HepG2 (cell line): ENCODE data around the gene ATRN. TPM values are rescaled to one million over a fixed set of nuclear protein-coding genes. Genes with fewer than 3 reads are reported as not detected.
A peak's percentile ranks its signal among the peaks of the same experiment; 100 is the strongest.

Experiments
- ATAC-seq: fragments of 200-7000 bp; cut with Tn5 transposase; 3 replicates; pipeline ENCODE4 v1.9.1; 2020; ENCODE audit warnings: mild to moderate bottlenecking, moderate library complexity
- BruUV-seq: library from RNA; stranded (reverse); fragments of 400-500 nt; replicated peaks from 2 replicates; lab custom pipeline; 2021; lab: Mats Ljungman, UMichigan
- CTCF ChIA-PET: fragments of 300-600 bp; formaldehyde crosslinking; extraction: SDS; loops from one replicate; lab custom pipeline; 2021; ENCODE audit warnings: low total read pairs, inconsistent platforms, low intra/inter-chr PET ratio; lab: Yijun Ruan, JAX
- POLR2A ChIA-PET: fragments of 350-600 bp; sonication (Branson Sonifier 250); formaldehyde crosslinking; loops from one replicate; lab custom pipeline; 2020; ENCODE audit warnings: antibody characterized with exemption, inconsistent platforms; lab: Yijun Ruan, JAX
- DNase-seq: peaks from one replicate; pipeline ENCODE4 v3.0.0-alpha.2; 2015; ENCODE audit warnings: low spot score
- FAIRE-seq: peaks from 3 replicates; lab custom pipeline; 2011; peaks lifted over from hg19 to GRCh38; lab: Jason Lieb, UNC
- H2AFZ ChIP-seq: one replicate; pipeline ENCODE4 v1.6.1; 2011; ENCODE audit warnings: low read length, inconsistent platforms
- H3K27ac ChIP-seq: fragments of 300-600 bp; 3 replicates; pipeline ENCODE4 v1.8.0; 2011; ENCODE audit warnings: mixed run types, mild to moderate bottlenecking, mixed read lengths, low read length, inconsistent platforms; ENCODE audit not compliant: insufficient read depth; ENCODE audit errors: extremely low read length
- H3K27me3 ChIP-seq, 2 experiments: fragments of 200-600 bp in 1 of 2; 2 replicates in 1 of 2; 3 replicates in 1 of 2; pipeline versions ENCODE4 v1.6.0 to v1.8.0; 2011; ENCODE audit warnings: low read length in 2 of 2, mild to moderate bottlenecking in 2 of 2, moderate library complexity in 2 of 2, inconsistent platforms in 1 of 2; ENCODE audit not compliant: insufficient read depth in 2 of 2, control insufficient read depth in 1 of 2
- H3K36me3 ChIP-seq, 2 experiments: fragments of 200-600 bp in 1 of 2; replicated peaks in 1 of 2; 2 replicates in 1 of 2; 3 replicates in 1 of 2; pipeline versions ENCODE4 v1.5.1 to v1.8.0; 2011; ENCODE audit warnings: low read length in 2 of 2, inconsistent platforms in 1 of 2; ENCODE audit not compliant: insufficient read depth in 2 of 2, control insufficient read depth in 1 of 2
- H3K4me1 ChIP-seq: 2 replicates; pipeline ENCODE4 v1.5.1; 2012; ENCODE audit warnings: low read length, inconsistent platforms; ENCODE audit not compliant: insufficient read depth
- H3K4me2 ChIP-seq: 2 replicates; pipeline ENCODE4 v1.6.0; 2011; ENCODE audit warnings: low read depth, low read length, inconsistent platforms
- H3K4me3 ChIP-seq, 3 experiments: fragments of 200-600 bp in 1 of 3; sonication (generic), shearing (Covaris generic) in 1 of 3; replicated peaks in 1 of 3; 2 replicates each; pipeline ENCODE4 v1.5.1; 2011 to 2016; ENCODE audit warnings: low read length in 3 of 3, inconsistent platforms in 2 of 3, low read depth in 2 of 3, mild to moderate bottlenecking in 2 of 3, control low read depth in 1 of 3, mixed read lengths in 1 of 3; ENCODE audit not compliant: insufficient read depth in 1 of 3
- H3K79me2 ChIP-seq: one replicate; pipeline ENCODE4 v1.6.1; 2011; ENCODE audit warnings: low read length, inconsistent platforms; ENCODE audit not compliant: insufficient read depth
- H3K9ac ChIP-seq: 2 replicates; pipeline ENCODE4 v1.6.0; 2011; ENCODE audit warnings: mild to moderate bottlenecking, low read depth, low read length, inconsistent platforms; ENCODE audit not compliant: insufficient read depth
- H3K9me3 ChIP-seq: 2 replicates; pipeline ENCODE4 v1.5.1; 2012; ENCODE audit warnings: mild to moderate bottlenecking, low read length
- H4K20me1 ChIP-seq: 2 replicates; pipeline ENCODE4 v1.6.0; 2011; ENCODE audit warnings: inconsistent platforms, mild to moderate bottlenecking, low read length, moderate library complexity; ENCODE audit not compliant: insufficient read depth
- HMGXB4 ChIP-seq, 2 experiments: sonication (generic) in 1 of 2; formaldehyde crosslinking in 1 of 2; IDR thresholded peaks; 2 replicates each; pipeline versions ENCODE4 v1.4.0 to v1.6.1; 2018 to 2020; ENCODE audit warnings: missing genetic modification reagents in 2 of 2, borderline replicate concordance in 1 of 2, low read depth in 1 of 2, mild to moderate bottlenecking in 1 of 2, missing biosample characterization in 1 of 2
- HNRNPK ChIP-seq: fragments of 200-400 bp; formaldehyde crosslinking; IDR thresholded peaks from 2 replicates; pipeline ENCODE4 v1.6.1; 2018; ENCODE audit warnings: low read length, low read depth, moderate library complexity, mild to moderate bottlenecking; ENCODE audit not compliant: poor library complexity, severe bottlenecking
- SMARCC2 ChIP-seq: fragments of 450-650 bp; IDR thresholded peaks from 2 replicates; pipeline ENCODE4 v1.6.1; 2017; ENCODE audit warnings: antibody characterized with exemption, mild to moderate bottlenecking
- SP4 ChIP-seq: sonication (generic); formaldehyde crosslinking; IDR thresholded peaks from 2 replicates; pipeline ENCODE4 v1.8.1; 2023; ENCODE audit warnings: mild to moderate bottlenecking, missing genetic modification reagents
- SRSF4 ChIP-seq: fragments of 200-400 bp; formaldehyde crosslinking; IDR thresholded peaks from one replicate; pipeline ENCODE4 v1.6.1; 2018; ENCODE audit warnings: mild to moderate bottlenecking, low read depth, low read length, moderate library complexity; ENCODE audit not compliant: poor library complexity, severe bottlenecking
- TBP ChIP-seq: sonication (generic); formaldehyde crosslinking; IDR thresholded peaks from 2 replicates; pipeline ENCODE4 v1.5.0; 2020; ENCODE audit warnings: missing genetic modification reagents
- TIGD3 ChIP-seq: sonication (generic); formaldehyde crosslinking; IDR thresholded peaks from 2 replicates; pipeline ENCODE4 v1.5.1; 2020; ENCODE audit warnings: mild to moderate bottlenecking, missing genetic modification reagents, borderline replicate concordance
- ZBTB1 ChIP-seq: sonication (generic); formaldehyde crosslinking; IDR thresholded peaks from 2 replicates; pipeline ENCODE4 v1.4.0; 2020; ENCODE audit warnings: missing genetic modification reagents, borderline replicate concordance
- ZFP37 ChIP-seq: sonication (generic); formaldehyde crosslinking; IDR thresholded peaks from 2 replicates; pipeline ENCODE4 v1.4.0; 2020; ENCODE audit warnings: missing genetic modification reagents, borderline replicate concordance
- ZNF30 ChIP-seq: sonication (generic); formaldehyde crosslinking; IDR thresholded peaks from 2 replicates; pipeline ENCODE4 v1.5.0; 2020; ENCODE audit warnings: mild to moderate bottlenecking, missing genetic modification reagents
- ZNF34 ChIP-seq: sonication (generic); formaldehyde crosslinking; IDR thresholded peaks from 2 replicates; pipeline ENCODE4 v1.4.0; 2020; ENCODE audit warnings: mild to moderate bottlenecking, missing genetic modification reagents, borderline replicate concordance
- WGBS: methylation state at CpG from one replicate; pipeline ENCODE4 v1.1.6; 2017; ENCODE audit warnings: low lambda C conversion rate; 5-methylcytosine and 5-hydroxymethylcytosine counted together
- in situ Hi-C: cut with HindIII; loops from 2 replicates; pipeline ENCODE4 v1.10.0; 2017; ENCODE audit warnings: low pct_unique_long_range_greater_than_20kb; ENCODE audit not compliant: extremely low pct_ligation_motif_present
- intact Hi-C: fragments of 100-400 bp; cut with micrococcal nuclease; formaldehyde crosslinking; loops from one replicate; pipeline ENCODE4 v1.10.0; 2022; ENCODE audit not compliant: unreplicated experiment
- polyA plus RNA-seq, 8 experiments: library from polyadenylated mRNA; depleted of rRNA in 3 of 8; stranded (reverse) in 7 of 8; unstranded in 1 of 8; fragments of >200 nt; fragmentation: Illumina TruSeq in 4 of 8; extraction: Trizol in 4 of 8; gene quantifications; 2 replicates each; pipeline versions ENCODE4 v1.2.1 to v1.2.3, GENCODE V29; 2011 to 2016; ENCODE audit warnings: low read depth in 4 of 8, missing spikeins in 1 of 8, mixed read lengths in 1 of 8; ENCODE audit not compliant: insufficient read depth in 1 of 8
- total RNA-seq, 5 experiments: library from RNA; depleted of rRNA; stranded (reverse); fragments of >200 nt; fragmentation: Illumina TruSeq; extraction: Trizol; gene quantifications; 2 replicates each; pipeline ENCODE4 v1.2.3, GENCODE V29; 2016; ENCODE audit warnings: low read depth in 1 of 5
- TF ChIP-seq, protein P1 (sequence below): sonication (generic); formaldehyde crosslinking; IDR thresholded peaks from 2 replicates; pipeline ENCODE4 v1.8.0; 2022; ENCODE audit warnings: mild to moderate bottlenecking, missing genetic modification reagents; ENCODE audit not compliant: insufficient replicate concordance
- TF ChIP-seq, protein P2 (sequence below): IDR thresholded peaks from 2 replicates; pipeline ENCODE4 v1.6.1; 2016
- TF ChIP-seq, protein P3 (sequence below): sonication (generic); formaldehyde crosslinking; conservative IDR thresholded peaks from 2 replicates; pipeline ENCODE4 v1.4.0; 2020; ENCODE audit warnings: missing genetic modification reagents
- TF ChIP-seq, protein P4 (sequence below): sonication (generic); formaldehyde crosslinking; IDR thresholded peaks from 2 replicates; pipeline ENCODE4 v1.8.1; 2023; ENCODE audit warnings: mild to moderate bottlenecking, moderate library complexity, missing genetic modification reagents

ATRN gene
- total and polyA plus RNA-seq, 2 of the 13 experiments (the other 11 are each of a cell fraction or from before 2014, with no cell fraction given): 44.2 to 81.1 TPM

- Histone ChIP-seq H3K27ac (no peak overlapping the region), H3K9me3 (no peaks in the 10 kb centered on the region), H3K79me2 (no peaks in the 10 kb centered on the region), H3K4me1 (no peaks in the 10 kb centered on the region), H3K4me3 (no peak overlapping the region), H2AFZ (no peak overlapping the region), H4K20me1 (no peaks in the 10 kb centered on the region), H3K27me3 (no peaks in the 10 kb centered on the region), H3K9ac (no peak overlapping the region), H3K36me3 (peaks cover 19 to 61% of the 10 kb centered on the region in 2 experiments), H3K4me2 (no peak overlapping the region)
- intact Hi-C loops (loop anchor here (1.0 kb wide), 3 partner anchors 45 to 147 kb away; no protein-coding TSS in a partner anchor), in situ Hi-C loops (no loop called here)
- ATAC-seq (peak; percentile 84), DNase-seq (peak; percentile 63), FAIRE-seq (peak; percentile 72)
- BruUV-seq: no TSS peak
- ChIA-PET CTCF (interaction anchor here (0.7 to 1.3 kb wide), 3 partner anchors 69 to 148 kb away, joined by 3 to 6 read pairs (median 4); no protein-coding TSS in a partner anchor), POLR2A (interaction anchor here (1.6 kb wide), 1 partner anchor 158 kb away, joined by 5 read pairs; no protein-coding TSS in a partner anchor)
- WGBS: 86% methylated on average over 4 of the region's 4 CpGs
- TF ChIP-seq HNRNPK (no peak), ZBTB1 (no peak), TIGD3 (CRISPR knock-in tag) (no peak), HMGXB4 (CRISPR knock-in tag; IDR thresholded peaks at IDR 0.05; ENCODE audit: borderline replicate concordance in 1 of 2, low read depth in 1 of 2) (no peak), SP4 (CRISPR knock-in tag) (no peak), ZFP37 (CRISPR knock-in tag) (no peak), ZNF30 (CRISPR knock-in tag) (no peak), SRSF4 (no peak), SMARCC2 (no peak), ZNF34 (CRISPR knock-in tag) (no peak), TBP (CRISPR knock-in tag) (no peak)
- TF ChIP-seq, protein P1, sequence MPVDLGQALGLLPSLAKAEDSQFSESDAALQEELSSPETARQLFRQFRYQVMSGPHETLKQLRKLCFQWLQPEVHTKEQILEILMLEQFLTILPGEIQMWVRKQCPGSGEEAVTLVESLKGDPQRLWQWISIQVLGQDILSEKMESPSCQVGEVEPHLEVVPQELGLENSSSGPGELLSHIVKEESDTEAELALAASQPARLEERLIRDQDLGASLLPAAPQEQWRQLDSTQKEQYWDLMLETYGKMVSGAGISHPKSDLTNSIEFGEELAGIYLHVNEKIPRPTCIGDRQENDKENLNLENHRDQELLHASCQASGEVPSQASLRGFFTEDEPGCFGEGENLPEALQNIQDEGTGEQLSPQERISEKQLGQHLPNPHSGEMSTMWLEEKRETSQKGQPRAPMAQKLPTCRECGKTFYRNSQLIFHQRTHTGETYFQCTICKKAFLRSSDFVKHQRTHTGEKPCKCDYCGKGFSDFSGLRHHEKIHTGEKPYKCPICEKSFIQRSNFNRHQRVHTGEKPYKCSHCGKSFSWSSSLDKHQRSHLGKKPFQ (CRISPR knock-in tag): no peak
- TF ChIP-seq, protein P2, sequence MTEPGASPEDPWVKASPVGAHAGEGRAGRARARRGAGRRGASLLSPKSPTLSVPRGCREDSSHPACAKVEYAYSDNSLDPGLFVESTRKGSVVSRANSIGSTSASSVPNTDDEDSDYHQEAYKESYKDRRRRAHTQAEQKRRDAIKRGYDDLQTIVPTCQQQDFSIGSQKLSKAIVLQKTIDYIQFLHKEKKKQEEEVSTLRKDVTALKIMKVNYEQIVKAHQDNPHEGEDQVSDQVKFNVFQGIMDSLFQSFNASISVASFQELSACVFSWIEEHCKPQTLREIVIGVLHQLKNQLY (CRISPR knock-in tag): no peak
- TF ChIP-seq, protein P3, sequence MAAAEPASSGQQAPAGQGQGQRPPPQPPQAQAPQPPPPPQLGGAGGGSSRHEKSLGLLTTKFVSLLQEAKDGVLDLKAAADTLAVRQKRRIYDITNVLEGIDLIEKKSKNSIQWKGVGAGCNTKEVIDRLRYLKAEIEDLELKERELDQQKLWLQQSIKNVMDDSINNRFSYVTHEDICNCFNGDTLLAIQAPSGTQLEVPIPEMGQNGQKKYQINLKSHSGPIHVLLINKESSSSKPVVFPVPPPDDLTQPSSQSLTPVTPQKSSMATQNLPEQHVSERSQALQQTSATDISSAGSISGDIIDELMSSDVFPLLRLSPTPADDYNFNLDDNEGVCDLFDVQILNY (CRISPR knock-in tag): no peak
- TF ChIP-seq, protein P4, sequence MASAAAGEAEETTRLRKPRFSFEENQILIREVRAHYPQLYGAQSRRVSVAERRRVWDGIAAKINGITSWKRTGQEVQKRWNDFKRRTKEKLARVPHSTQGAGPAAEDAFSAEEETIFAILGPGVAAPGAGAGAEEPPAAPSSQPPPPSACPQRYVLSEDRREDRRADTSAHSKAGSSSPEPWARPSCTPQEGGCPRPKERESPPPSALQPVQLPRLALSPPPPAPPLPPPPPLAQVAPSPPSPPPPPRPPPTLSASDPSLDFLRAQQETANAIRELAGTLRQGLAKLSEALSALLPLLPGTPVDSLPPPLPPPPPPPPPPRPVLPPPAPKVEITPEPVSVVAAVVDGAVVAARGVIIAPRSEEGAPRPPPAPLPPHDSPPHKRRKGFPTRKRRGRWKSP (CRISPR knock-in tag): no peak
Measured at GRCh38 chr20:3563548-3564177, 92.8 kb downstream of the ATRN start.
